IPS-18a (cell line): ENCODE data around the gene G2E3.
"Not testable (repeated sequence)": the region's sequence is repeated elsewhere in the genome, so short reads cannot be mapped to it uniquely, and the experiment has no call there.

Source experiments
- H3K27ac ChIP-seq: one replicate; pipeline ENCODE4 v1.5.1; 2013; ENCODE audit warnings: low read length
- H3K27me3 ChIP-seq: one replicate; pipeline ENCODE4 v1.6.1; 2013; ENCODE audit warnings: mild to moderate bottlenecking, low read length; ENCODE audit not compliant: control insufficient read depth, insufficient read depth
- H3K36me3 ChIP-seq: one replicate; pipeline ENCODE4 v1.6.1; 2013; ENCODE audit warnings: low read depth, low read length; ENCODE audit not compliant: control insufficient read depth
- H3K4me1 ChIP-seq: one replicate; pipeline ENCODE4 v1.6.1; 2013; ENCODE audit warnings: low read depth, low read length; ENCODE audit not compliant: control insufficient read depth
- H3K4me3 ChIP-seq: one replicate; pipeline ENCODE4 v1.5.1; 2013; ENCODE audit warnings: low read length
- H3K9ac ChIP-seq: one replicate; pipeline ENCODE4 v1.6.1; 2013; ENCODE audit warnings: mild to moderate bottlenecking, low read length, moderate library complexity
- H3K9me3 ChIP-seq: one replicate; pipeline ENCODE4 v1.6.1; 2013; ENCODE audit warnings: low read depth, low read length; ENCODE audit not compliant: control insufficient read depth

Gene G2E3

GRCh38 chr14:30638926-30639325, 80.0 kb downstream of the G2E3 start:
- H3K27me3 ChIP-seq: no peaks in the 10 kb centered on the region
- H3K9ac ChIP-seq: no peak overlapping the region
- H3K9me3 ChIP-seq: no peaks in the 10 kb centered on the region
- no peaks in the 10 kb centered on the region for H3K4me1 ChIP-seq
- H3K27ac ChIP-seq: no peak overlapping the region
- H3K36me3 ChIP-seq: peaks cover 47% of the 10 kb centered on the region
- no peak overlapping the region for H3K4me3 ChIP-seq

GRCh38 chr14:30641207-30641606, 82.2 kb downstream of the G2E3 start:
- Histone ChIP-seq H3K4me3 (no peak overlapping the region), H3K4me1 (no peaks in the 10 kb centered on the region), H3K9ac (no peak overlapping the region), H3K36me3 (peaks cover 44% of the 10 kb centered on the region), H3K9me3 (peaks cover 8% of the 10 kb centered on the region), H3K27me3 (no peaks in the 10 kb centered on the region), H3K27ac (no peak overlapping the region)

GRCh38 chr14:30644462-30644861, 85.5 kb downstream of the G2E3 start:
- not testable (repeated sequence) for H3K9me3 ChIP-seq, H3K9ac ChIP-seq, H3K27ac ChIP-seq, H3K4me3 ChIP-seq, H3K4me1 ChIP-seq, H3K27me3 ChIP-seq
- peaks cover 31% of the 10 kb centered on the region for H3K36me3 ChIP-seq

GRCh38 chr14:30645600-30645999, 86.6 kb downstream of the G2E3 start:
- no peak overlapping the region for H3K27ac ChIP-seq
- H3K9ac ChIP-seq: no peak overlapping the region
- no peaks in the 10 kb centered on the region for H3K4me1 ChIP-seq
- H3K9me3 ChIP-seq: peaks cover 8% of the 10 kb centered on the region
- H3K4me3 ChIP-seq: no peak overlapping the region
- peaks cover 29% of the 10 kb centered on the region for H3K36me3 ChIP-seq
- H3K27me3 ChIP-seq: no peaks in the 10 kb centered on the region

GRCh38 chr14:30648471-30648870, 89.5 kb downstream of the G2E3 start:
- Histone ChIP-seq H3K27me3 (no peaks in the 10 kb centered on the region), H3K4me3 (no peak overlapping the region), H3K9me3 (peaks cover 8% of the 10 kb centered on the region), H3K36me3 (peaks cover 40% of the 10 kb centered on the region), H3K9ac (no peak overlapping the region), H3K27ac (no peak overlapping the region), H3K4me1 (no peaks in the 10 kb centered on the region)

- Histone ChIP-seq H3K27ac (no peak overlapping the region), H3K27me3 (no peaks in the 10 kb centered on the region), H3K9me3 (no peaks in the 10 kb centered on the region), H3K9ac (no peak overlapping the region), H3K4me1 (no peaks in the 10 kb centered on the region), H3K4me3 (no peak overlapping the region), H3K36me3 (peaks cover 41% of the 10 kb centered on the region)
Observed at GRCh38 chr14:30651937-30652336, 93.0 kb downstream of the G2E3 start.

GRCh38 chr14:30655124-30655523, 96.2 kb downstream of the G2E3 start:
- H3K4me3 ChIP-seq: no peak overlapping the region
- peaks cover 47% of the 10 kb centered on the region for H3K36me3 ChIP-seq
- no peaks in the 10 kb centered on the region for H3K27me3 ChIP-seq
- no peaks in the 10 kb centered on the region for H3K9me3 ChIP-seq
- no peak overlapping the region for H3K9ac ChIP-seq
- H3K4me1 ChIP-seq: no peaks in the 10 kb centered on the region
- H3K27ac ChIP-seq: no peak overlapping the region

- Histone ChIP-seq H3K27ac (no peak overlapping the region), H3K36me3 (peaks cover 46% of the 10 kb centered on the region), H3K9me3 (no peaks in the 10 kb centered on the region), H3K4me1 (no peaks in the 10 kb centered on the region), H3K27me3 (no peaks in the 10 kb centered on the region), H3K9ac (no peak overlapping the region), H3K4me3 (no peak overlapping the region)
Observed at GRCh38 chr14:30655658-30656057, 96.7 kb downstream of the G2E3 start.

GRCh38 chr14:30656190-30656632, 97.3 kb downstream of the G2E3 start:
- Histone ChIP-seq H3K9ac (no peak overlapping the region), H3K4me3 (no peak overlapping the region), H3K9me3 (no peaks in the 10 kb centered on the region), H3K27me3 (no peaks in the 10 kb centered on the region), H3K27ac (no peak overlapping the region), H3K36me3 (peaks cover 48% of the 10 kb centered on the region), H3K4me1 (no peaks in the 10 kb centered on the region)

- Histone ChIP-seq H3K27me3 (no peaks in the 10 kb centered on the region), H3K9ac (no peak overlapping the region), H3K9me3 (no peaks in the 10 kb centered on the region), H3K27ac (no peak overlapping the region), H3K4me3 (no peak overlapping the region), H3K36me3 (peaks cover 43% of the 10 kb centered on the region), H3K4me1 (no peaks in the 10 kb centered on the region)
Observed at GRCh38 chr14:30657050-30657449, 98.1 kb downstream of the G2E3 start.

- Histone ChIP-seq H3K36me3 (peaks cover 40% of the 10 kb centered on the region), H3K27ac (no peak overlapping the region)
Observed at GRCh38 chr14:30657606-30658163, 98.7 kb downstream of the G2E3 start.

GRCh38 chr14:30658645-30659044, 99.7 kb downstream of the G2E3 start:
- H3K9me3 ChIP-seq: no peaks in the 10 kb centered on the region
- H3K4me1 ChIP-seq: no peaks in the 10 kb centered on the region
- no peak overlapping the region for H3K27ac ChIP-seq
- no peak overlapping the region for H3K4me3 ChIP-seq
- H3K36me3 ChIP-seq: peaks cover 39% of the 10 kb centered on the region
- H3K27me3 ChIP-seq: no peaks in the 10 kb centered on the region
- H3K9ac ChIP-seq: no peak overlapping the region

More at GRCh38 chr14:30657606-30658163, 98.7 kb downstream of the G2E3 start:
- no peak overlapping the region for H3K9ac ChIP-seq
- no peak overlapping the region for H3K4me3 ChIP-seq
- H3K27me3 ChIP-seq: no peaks in the 10 kb centered on the region
- no peaks in the 10 kb centered on the region for H3K9me3 ChIP-seq
- H3K4me1 ChIP-seq: no peaks in the 10 kb centered on the region
